ENCODE measurements around the gene CYP2D6.

CYP2D6 gene

DNA sequence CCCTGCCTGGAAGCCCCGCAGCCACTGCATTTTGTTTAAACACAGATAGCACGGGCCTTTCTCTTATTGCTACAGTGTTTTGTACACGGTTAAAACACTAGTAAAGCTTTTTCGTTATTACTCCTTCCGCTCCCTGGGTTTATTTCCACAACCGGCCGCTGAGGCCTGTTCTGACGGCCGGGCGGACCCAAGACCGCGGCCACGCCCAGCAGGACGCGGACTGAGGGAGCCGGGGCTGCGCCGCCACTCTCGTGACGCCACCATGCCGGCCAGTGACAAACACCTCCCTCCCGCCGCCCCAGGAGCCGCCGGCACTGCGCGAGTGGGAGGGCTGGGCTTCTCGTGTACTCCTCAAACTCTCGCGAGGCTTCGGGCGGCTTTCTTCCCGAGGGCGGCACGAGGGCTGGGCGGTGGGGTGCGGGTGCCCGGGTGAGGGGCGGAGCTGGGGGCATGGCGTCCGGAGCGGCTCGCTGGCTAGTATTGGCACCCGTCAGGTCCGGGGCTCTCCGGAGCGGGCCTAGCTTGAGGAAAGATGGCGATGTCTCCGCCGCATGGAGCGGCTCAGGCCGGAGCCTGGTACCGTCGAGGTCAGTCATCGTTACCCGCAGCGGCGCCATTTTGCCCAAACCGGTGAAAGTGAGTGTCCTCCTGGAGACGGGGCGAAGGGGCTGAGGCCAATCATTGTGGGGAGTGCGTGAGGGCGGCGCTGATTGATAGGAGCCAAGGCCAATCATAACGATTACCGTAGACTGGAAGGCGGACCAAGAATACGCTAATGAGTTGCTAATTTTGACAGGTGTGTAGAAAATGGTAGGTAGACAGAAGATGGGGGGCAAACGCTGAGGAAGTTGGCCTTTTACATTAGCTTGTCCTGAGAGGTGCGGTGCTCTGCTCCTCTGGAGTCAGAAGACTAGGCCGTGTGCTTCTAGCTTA, 51.0 kb downstream of the CYP2D6 start, which contains the start of gene SMDT1:
Gene SMDT1, plus strand, starts transcription at position 382 of the 933 bp plus-strand sequence. Its CDS starts 69 bp downstream, at position 451.
- DNase-seq, result peak; percentile 97

DNA sequence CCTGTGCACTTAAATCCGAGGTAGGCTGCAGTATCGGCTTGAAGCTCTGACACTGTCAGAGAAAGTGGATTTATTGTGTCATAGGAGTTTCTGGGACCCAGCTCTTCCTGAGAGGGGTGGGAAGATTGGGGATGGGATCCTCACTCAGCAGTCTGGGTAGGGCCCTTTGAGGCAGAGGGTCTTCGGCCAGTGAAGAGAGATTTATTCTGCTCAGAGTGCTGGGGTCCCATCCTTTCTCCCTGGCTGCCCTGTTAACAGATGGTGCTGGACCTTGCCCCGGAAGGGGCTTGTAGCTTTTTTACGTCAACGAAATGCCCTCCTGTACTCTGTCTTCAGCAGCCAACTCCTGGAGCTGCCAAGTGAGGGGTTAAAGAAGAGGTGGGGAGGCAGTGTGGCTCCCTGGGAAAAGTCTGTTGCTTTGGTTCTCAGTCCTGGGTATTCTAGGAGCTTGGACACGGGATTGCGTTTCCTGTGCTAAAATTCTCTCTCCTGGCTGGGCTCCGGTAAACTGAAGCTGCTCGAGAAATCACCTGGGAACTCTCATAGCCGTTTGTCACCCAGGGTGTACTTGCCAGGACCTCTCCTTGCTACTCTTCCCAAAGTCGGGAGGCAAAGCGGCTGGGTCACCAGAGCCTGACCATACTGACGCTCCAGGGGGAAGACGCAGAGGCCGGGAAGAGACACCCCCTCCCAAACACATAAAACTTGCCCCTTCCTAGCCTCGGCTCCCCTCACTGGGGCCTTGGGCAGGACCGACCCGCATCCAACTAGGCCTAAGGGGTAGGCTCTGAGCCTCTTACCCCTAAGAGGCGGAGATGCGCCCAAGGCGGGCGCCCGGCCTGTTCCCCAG, 51.9 kb downstream of the CYP2D6 start:
- no peak for DNase-seq

DNA sequence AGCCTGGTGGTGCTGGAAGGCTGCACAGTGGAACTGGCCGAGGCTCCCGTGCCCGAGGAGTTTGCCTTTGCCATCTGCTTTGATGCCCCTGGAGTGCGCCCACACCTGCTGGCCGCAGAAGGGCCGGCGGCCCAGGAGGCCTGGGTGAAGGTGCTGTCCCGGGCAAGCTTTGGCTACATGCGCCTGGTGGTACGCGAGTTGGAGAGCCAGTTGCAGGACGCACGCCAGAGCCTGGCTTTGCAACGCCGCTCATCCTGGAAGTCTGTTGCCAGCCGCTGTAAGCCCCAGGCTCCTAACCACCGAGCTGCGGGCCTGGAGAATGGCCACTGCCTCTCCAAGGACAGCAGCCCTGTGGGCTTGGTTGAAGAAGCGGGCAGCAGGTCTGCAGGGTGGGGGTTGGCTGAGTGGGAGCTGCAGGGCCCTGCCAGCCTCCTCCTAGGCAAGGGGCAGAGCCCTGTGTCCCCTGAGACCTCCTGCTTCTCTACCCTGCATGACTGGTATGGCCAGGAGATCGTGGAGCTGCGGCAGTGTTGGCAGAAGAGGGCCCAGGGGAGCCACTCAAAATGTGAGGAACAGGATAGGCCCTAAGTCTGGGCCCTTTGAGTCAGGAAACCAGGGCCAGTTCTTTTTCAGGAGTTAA, 53.0 kb downstream of the CYP2D6 start:
- no peak for DNase-seq

DNA sequence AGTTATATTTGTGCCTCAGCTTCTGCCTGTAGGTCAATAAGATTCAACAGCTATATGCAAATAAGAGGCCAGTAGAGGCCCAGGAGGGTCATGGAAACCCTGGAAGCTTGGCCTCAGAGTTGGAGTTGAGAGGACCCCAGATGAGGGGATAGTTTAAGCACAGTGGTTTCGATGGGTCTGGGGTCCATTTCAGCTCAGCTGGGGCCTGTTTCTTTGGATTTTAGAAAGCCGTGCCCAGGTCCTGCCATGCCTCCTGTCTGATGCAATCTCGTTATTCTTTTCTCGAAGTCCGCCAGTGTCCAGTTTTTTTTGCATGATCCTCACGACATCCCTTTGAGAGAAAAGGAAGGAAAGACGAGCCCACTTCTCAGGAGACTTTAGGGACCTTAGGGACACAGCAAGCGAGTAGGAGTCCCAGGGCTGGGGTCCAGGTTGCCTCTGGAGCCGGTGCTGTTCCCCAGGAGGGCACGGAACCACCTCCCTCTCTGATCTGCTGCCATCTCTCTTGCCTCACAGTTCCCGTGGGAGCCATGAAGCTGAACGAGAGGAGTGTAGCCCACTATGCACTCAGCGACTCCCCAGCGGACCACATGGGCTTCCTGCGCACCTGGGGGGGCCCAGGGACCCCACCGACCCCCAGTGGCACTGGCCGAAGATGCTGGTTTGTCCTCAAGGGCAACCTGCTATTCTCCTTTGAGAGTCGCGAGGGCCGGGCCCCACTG, 53.7 kb downstream of the CYP2D6 start:
- DNase-seq, result no peak

Measured in HCEC 1CT (cell line).